ENCODE results near the gene ADORA2A. TPM values are rescaled to one million over a fixed set of nuclear protein-coding genes. Genes with fewer than 3 reads are reported as not detected.

ADORA2A gene
- total RNA-seq, 1 experiment from 2014 or later = 4.0 TPM

GRCh38 chr22:24435861-24436371 lies 8.5 kb downstream of the ADORA2A start:
- no peaks in the 10 kb centered on the region for H3K27me3 ChIP-seq (replicated peaks; ENCODE audit: control insufficient read depth, insufficient read depth, low read length)
- TF ChIP-seq, protein P1, sequence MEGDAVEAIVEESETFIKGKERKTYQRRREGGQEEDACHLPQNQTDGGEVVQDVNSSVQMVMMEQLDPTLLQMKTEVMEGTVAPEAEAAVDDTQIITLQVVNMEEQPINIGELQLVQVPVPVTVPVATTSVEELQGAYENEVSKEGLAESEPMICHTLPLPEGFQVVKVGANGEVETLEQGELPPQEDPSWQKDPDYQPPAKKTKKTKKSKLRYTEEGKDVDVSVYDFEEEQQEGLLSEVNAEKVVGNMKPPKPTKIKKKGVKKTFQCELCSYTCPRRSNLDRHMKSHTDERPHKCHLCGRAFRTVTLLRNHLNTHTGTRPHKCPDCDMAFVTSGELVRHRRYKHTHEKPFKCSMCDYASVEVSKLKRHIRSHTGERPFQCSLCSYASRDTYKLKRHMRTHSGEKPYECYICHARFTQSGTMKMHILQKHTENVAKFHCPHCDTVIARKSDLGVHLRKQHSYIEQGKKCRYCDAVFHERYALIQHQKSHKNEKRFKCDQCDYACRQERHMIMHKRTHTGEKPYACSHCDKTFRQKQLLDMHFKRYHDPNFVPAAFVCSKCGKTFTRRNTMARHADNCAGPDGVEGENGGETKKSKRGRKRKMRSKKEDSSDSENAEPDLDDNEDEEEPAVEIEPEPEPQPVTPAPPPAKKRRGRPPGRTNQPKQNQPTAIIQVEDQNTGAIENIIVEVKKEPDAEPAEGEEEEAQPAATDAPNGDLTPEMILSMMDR (IDR thresholded peaks at IDR 0.05; ENCODE audit: insufficient read depth in 1 of 2, low read depth in 1 of 2, low read length in 1 of 2, severe bottlenecking in 1 of 2, unreplicated experiment in 1 of 2) = no peak
- no peaks in the 10 kb centered on the region for H3K4me1 ChIP-seq
- H3K9me3 ChIP-seq = no peaks in the 10 kb centered on the region
- POLR2A ChIA-PET = no interaction called here
- no peak for DNase-seq
- H3K4me3 ChIP-seq (ENCODE audit: low read depth, low read length) = no peak overlapping the region
- Mint-ChIP-seq H3K4me1 (ENCODE audit: low read depth, unreplicated experiment) (no peaks in the 10 kb centered on the region), H3K36me3 (ENCODE audit: insufficient read depth, unreplicated experiment) (peaks cover 32% of the 10 kb centered on the region), H3K27ac (ENCODE audit: unreplicated experiment) (no peak overlapping the region), H3K9me3 (ENCODE audit: unreplicated experiment) (no peaks in the 10 kb centered on the region), H3K27me3 (ENCODE audit: insufficient read depth, unreplicated experiment) (no peaks in the 10 kb centered on the region), H3K4me3 (ENCODE audit: unreplicated experiment) (no peak overlapping the region)
- intact Hi-C loops (cut with micrococcal nuclease; ENCODE audit: unreplicated experiment) = no loop called here
- no TSS peak for BruUV-seq (replicated peaks)
- CTCF ChIA-PET = interaction anchor here (0.7 to 1.2 kb wide), 2 partner anchors 10 to 86 kb away, joined by 3 read pairs; no protein-coding TSS in a partner anchor
- H3K36me3 ChIP-seq (ENCODE audit: control insufficient read depth, insufficient read depth, low read length) = peaks cover 4% of the 10 kb centered on the region; the same call in 1 of the 2 replicates

GRCh38 chr22:24436553-24436952 lies 9.2 kb downstream of the ADORA2A start:
- no peaks in the 10 kb centered on the region for H3K9me3 Mint-ChIP-seq (ENCODE audit: unreplicated experiment)
- H3K4me3 ChIP-seq (ENCODE audit: low read depth, low read length) = no peak overlapping the region
- no TSS peak for BruUV-seq (replicated peaks)
- H3K4me3 Mint-ChIP-seq (ENCODE audit: unreplicated experiment) = no peak overlapping the region
- no peaks in the 10 kb centered on the region for H3K4me1 ChIP-seq
- TF ChIP-seq, protein P1 (IDR thresholded peaks at IDR 0.05; ENCODE audit: insufficient read depth in 1 of 2, low read depth in 1 of 2, low read length in 1 of 2, severe bottlenecking in 1 of 2, unreplicated experiment in 1 of 2) = no peak
- H3K27ac Mint-ChIP-seq (ENCODE audit: unreplicated experiment) = peak overlapping the region; percentile 80
- ChIA-PET POLR2A (interaction anchor here (0.5 kb wide), 1 partner anchor 245 kb away, joined by 4 read pairs; no protein-coding TSS in a partner anchor), CTCF (no interaction called here)
- intact Hi-C loops (cut with micrococcal nuclease; ENCODE audit: unreplicated experiment) = no loop called here
- peaks cover 4% of the 10 kb centered on the region; the same call in 1 of the 2 replicates for H3K36me3 ChIP-seq (ENCODE audit: control insufficient read depth, insufficient read depth, low read length)
- H3K9me3 ChIP-seq = no peaks in the 10 kb centered on the region
- no peak for DNase-seq
- no peaks in the 10 kb centered on the region for H3K4me1 Mint-ChIP-seq (ENCODE audit: low read depth, unreplicated experiment)
- H3K27me3 Mint-ChIP-seq (ENCODE audit: insufficient read depth, unreplicated experiment) = no peaks in the 10 kb centered on the region
- peaks cover 35% of the 10 kb centered on the region for H3K36me3 Mint-ChIP-seq (ENCODE audit: insufficient read depth, unreplicated experiment)
- no peaks in the 10 kb centered on the region for H3K27me3 ChIP-seq (replicated peaks; ENCODE audit: control insufficient read depth, insufficient read depth, low read length)

DNA sequence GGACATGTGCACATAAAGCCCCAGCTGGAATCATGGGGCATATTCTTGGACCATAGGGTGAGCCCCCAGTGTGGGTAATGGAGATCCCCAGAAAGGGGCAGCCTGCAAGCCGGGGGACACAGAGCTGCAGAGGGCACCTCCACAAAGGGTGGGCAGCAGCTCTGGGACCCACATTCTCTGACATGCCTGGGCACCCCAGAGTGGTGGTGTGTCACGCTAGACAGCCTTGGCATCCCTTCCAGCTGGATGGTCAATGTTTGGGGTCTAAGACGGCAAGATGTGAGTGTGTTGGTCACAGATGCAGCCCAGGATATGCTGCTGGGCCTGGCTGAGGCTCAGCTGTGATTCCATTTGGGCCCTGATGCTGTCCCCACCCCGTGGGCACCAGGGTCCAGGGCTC lies 9.7 kb downstream of the ADORA2A start:
- Mint-ChIP-seq H3K4me1 (ENCODE audit: low read depth, unreplicated experiment) (no peaks in the 10 kb centered on the region), H3K36me3 (ENCODE audit: insufficient read depth, unreplicated experiment) (peaks cover 35% of the 10 kb centered on the region), H3K27me3 (ENCODE audit: insufficient read depth, unreplicated experiment) (no peaks in the 10 kb centered on the region), H3K4me3 (ENCODE audit: unreplicated experiment) (no peak overlapping the region), H3K9me3 (ENCODE audit: unreplicated experiment) (no peaks in the 10 kb centered on the region), H3K27ac (ENCODE audit: unreplicated experiment) (no peak overlapping the region)
- Histone ChIP-seq H3K9me3 (no peaks in the 10 kb centered on the region), H3K4me3 (ENCODE audit: low read depth, low read length) (no peak overlapping the region), H3K27me3 (replicated peaks; ENCODE audit: control insufficient read depth, insufficient read depth, low read length) (no peaks in the 10 kb centered on the region), H3K36me3 (ENCODE audit: control insufficient read depth, insufficient read depth, low read length) (peaks cover 4% of the 10 kb centered on the region; the same call in 1 of the 2 replicates), H3K4me1 (no peaks in the 10 kb centered on the region)
- ChIA-PET POLR2A (interaction anchor here (0.5 kb wide), 1 partner anchor 244 kb away, joined by 4 read pairs; no protein-coding TSS in a partner anchor), CTCF (no interaction called here)
- no peak for DNase-seq
- intact Hi-C loops (cut with micrococcal nuclease; ENCODE audit: unreplicated experiment) = no loop called here
- TF ChIP-seq, protein P1 (IDR thresholded peaks at IDR 0.05; ENCODE audit: insufficient read depth in 1 of 2, low read depth in 1 of 2, low read length in 1 of 2, severe bottlenecking in 1 of 2, unreplicated experiment in 1 of 2) = no peak
- BruUV-seq (replicated peaks) = no TSS peak

Data from Caco-2 (cell line).